GM18505 (cell line): Measurements from ENCODE around the gene GLIS1.

Source experiments
- ATAC-seq: cut with Tn5 transposase; IDR thresholded peaks from one replicate; pipeline ENCODE4 v1.9.1; 2021; ENCODE audit not compliant: unreplicated experiment
- POLR2A ChIP-seq: IDR thresholded peaks from 4 replicates; pipeline ENCODE4 v1.6.1; 2011; ENCODE audit warnings: borderline replicate concordance; ENCODE audit not compliant: insufficient read depth, insufficient read length; ENCODE audit errors: extremely low read depth

Gene GLIS1

GRCh38 chr1:53552981-53553733, 185.8 kb downstream of the GLIS1 start:
- no peak for ATAC-seq
- TF ChIP-seq POLR2A: no peak

GRCh38 chr1:53552146-53552861, 186.7 kb downstream of the GLIS1 start:
- no peak for TF ChIP-seq POLR2A
- ATAC-seq: no peak

- no peak for ATAC-seq
- no peak for TF ChIP-seq POLR2A
Measured at GRCh38 chr1:53551428-53551995, 187.5 kb downstream of the GLIS1 start.

GRCh38 chr1:53550201-53550741, 188.7 kb downstream of the GLIS1 start:
- TF ChIP-seq POLR2A: no peak
- ATAC-seq: no peak

GRCh38 chr1:53549781-53550180, 189.2 kb downstream of the GLIS1 start:
- no peak for TF ChIP-seq POLR2A
- no peak for ATAC-seq

- ATAC-seq: no peak
- TF ChIP-seq POLR2A: no peak
Measured at GRCh38 chr1:53549287-53549686, 189.7 kb downstream of the GLIS1 start.

GRCh38 chr1:53548031-53548491, 190.9 kb downstream of the GLIS1 start:
- no peak for TF ChIP-seq POLR2A

GRCh38 chr1:53547231-53547790, 191.7 kb downstream of the GLIS1 start:
- ATAC-seq: no peak
- no peak for TF ChIP-seq POLR2A

More at GRCh38 chr1:53548031-53548491, 190.9 kb downstream of the GLIS1 start:
- ATAC-seq: no peak

- TF ChIP-seq POLR2A: no peak
- no peak for ATAC-seq
Measured at GRCh38 chr1:53546409-53547155, 192.4 kb downstream of the GLIS1 start.

- TF ChIP-seq POLR2A: no peak
- ATAC-seq: no peak
Measured at GRCh38 chr1:53545663-53546408, 193.1 kb downstream of the GLIS1 start.

GRCh38 chr1:53544728-53545515, 194.0 kb downstream of the GLIS1 start:
- TF ChIP-seq POLR2A: no peak
- no peak for ATAC-seq
